ENCODE results near the gene NMT1. TPM values are rescaled to one million over a fixed set of nuclear protein-coding genes. Genes with fewer than 3 reads are reported as not detected.

The NMT1 gene
- total and polyA plus RNA-seq, 2 of the 13 experiments (the other 11 are each of a cell fraction or from before 2014, with no cell fraction given), result 75.7 to 142 TPM

GRCh38 chr17:45123930-45124796, 63.0 kb downstream of the NMT1 start (continued):
- TF ChIP-seq, protein P1, sequence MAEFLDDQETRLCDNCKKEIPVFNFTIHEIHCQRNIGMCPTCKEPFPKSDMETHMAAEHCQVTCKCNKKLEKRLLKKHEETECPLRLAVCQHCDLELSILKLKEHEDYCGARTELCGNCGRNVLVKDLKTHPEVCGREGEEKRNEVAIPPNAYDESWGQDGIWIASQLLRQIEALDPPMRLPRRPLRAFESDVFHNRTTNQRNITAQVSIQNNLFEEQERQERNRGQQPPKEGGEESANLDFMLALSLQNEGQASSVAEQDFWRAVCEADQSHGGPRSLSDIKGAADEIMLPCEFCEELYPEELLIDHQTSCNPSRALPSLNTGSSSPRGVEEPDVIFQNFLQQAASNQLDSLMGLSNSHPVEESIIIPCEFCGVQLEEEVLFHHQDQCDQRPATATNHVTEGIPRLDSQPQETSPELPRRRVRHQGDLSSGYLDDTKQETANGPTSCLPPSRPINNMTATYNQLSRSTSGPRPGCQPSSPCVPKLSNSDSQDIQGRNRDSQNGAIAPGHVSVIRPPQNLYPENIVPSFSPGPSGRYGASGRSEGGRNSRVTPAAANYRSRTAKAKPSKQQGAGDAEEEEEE (CRISPR knock-in tag; IDR thresholded peaks at IDR 0.05; ENCODE audit: borderline replicate concordance), result no peak
- TF ChIP-seq, protein P2, sequence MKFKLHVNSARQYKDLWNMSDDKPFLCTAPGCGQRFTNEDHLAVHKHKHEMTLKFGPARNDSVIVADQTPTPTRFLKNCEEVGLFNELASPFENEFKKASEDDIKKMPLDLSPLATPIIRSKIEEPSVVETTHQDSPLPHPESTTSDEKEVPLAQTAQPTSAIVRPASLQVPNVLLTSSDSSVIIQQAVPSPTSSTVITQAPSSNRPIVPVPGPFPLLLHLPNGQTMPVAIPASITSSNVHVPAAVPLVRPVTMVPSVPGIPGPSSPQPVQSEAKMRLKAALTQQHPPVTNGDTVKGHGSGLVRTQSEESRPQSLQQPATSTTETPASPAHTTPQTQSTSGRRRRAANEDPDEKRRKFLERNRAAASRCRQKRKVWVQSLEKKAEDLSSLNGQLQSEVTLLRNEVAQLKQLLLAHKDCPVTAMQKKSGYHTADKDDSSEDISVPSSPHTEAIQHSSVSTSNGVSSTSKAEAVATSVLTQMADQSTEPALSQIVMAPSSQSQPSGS (CRISPR knock-in tag; IDR thresholded peaks at IDR 0.05), result no peak
- TF ChIP-seq, protein P3, sequence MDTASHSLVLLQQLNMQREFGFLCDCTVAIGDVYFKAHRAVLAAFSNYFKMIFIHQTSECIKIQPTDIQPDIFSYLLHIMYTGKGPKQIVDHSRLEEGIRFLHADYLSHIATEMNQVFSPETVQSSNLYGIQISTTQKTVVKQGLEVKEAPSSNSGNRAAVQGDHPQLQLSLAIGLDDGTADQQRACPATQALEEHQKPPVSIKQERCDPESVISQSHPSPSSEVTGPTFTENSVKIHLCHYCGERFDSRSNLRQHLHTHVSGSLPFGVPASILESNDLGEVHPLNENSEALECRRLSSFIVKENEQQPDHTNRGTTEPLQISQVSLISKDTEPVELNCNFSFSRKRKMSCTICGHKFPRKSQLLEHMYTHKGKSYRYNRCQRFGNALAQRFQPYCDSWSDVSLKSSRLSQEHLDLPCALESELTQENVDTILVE (CRISPR knock-in tag; IDR thresholded peaks at IDR 0.05), result 0 out of 2 replicates have a peak, but pooled peaks have one; percentile 67
- TF ChIP-seq ZNF354B (CRISPR knock-in tag; IDR thresholded peaks at IDR 0.05), result no peak
- no peak for TF ChIP-seq STAT5B (CRISPR knock-in tag; IDR thresholded peaks at IDR 0.05)
- TF ChIP-seq, protein P4, sequence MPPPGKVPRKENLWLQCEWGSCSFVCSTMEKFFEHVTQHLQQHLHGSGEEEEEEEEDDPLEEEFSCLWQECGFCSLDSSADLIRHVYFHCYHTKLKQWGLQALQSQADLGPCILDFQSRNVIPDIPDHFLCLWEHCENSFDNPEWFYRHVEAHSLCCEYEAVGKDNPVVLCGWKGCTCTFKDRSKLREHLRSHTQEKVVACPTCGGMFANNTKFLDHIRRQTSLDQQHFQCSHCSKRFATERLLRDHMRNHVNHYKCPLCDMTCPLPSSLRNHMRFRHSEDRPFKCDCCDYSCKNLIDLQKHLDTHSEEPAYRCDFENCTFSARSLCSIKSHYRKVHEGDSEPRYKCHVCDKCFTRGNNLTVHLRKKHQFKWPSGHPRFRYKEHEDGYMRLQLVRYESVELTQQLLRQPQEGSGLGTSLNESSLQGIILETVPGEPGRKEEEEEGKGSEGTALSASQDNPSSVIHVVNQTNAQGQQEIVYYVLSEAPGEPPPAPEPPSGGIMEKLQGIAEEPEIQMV (CRISPR knock-in tag; IDR thresholded peaks at IDR 0.05; ENCODE audit: low read depth), result no peak
- TF ChIP-seq, protein P5, sequence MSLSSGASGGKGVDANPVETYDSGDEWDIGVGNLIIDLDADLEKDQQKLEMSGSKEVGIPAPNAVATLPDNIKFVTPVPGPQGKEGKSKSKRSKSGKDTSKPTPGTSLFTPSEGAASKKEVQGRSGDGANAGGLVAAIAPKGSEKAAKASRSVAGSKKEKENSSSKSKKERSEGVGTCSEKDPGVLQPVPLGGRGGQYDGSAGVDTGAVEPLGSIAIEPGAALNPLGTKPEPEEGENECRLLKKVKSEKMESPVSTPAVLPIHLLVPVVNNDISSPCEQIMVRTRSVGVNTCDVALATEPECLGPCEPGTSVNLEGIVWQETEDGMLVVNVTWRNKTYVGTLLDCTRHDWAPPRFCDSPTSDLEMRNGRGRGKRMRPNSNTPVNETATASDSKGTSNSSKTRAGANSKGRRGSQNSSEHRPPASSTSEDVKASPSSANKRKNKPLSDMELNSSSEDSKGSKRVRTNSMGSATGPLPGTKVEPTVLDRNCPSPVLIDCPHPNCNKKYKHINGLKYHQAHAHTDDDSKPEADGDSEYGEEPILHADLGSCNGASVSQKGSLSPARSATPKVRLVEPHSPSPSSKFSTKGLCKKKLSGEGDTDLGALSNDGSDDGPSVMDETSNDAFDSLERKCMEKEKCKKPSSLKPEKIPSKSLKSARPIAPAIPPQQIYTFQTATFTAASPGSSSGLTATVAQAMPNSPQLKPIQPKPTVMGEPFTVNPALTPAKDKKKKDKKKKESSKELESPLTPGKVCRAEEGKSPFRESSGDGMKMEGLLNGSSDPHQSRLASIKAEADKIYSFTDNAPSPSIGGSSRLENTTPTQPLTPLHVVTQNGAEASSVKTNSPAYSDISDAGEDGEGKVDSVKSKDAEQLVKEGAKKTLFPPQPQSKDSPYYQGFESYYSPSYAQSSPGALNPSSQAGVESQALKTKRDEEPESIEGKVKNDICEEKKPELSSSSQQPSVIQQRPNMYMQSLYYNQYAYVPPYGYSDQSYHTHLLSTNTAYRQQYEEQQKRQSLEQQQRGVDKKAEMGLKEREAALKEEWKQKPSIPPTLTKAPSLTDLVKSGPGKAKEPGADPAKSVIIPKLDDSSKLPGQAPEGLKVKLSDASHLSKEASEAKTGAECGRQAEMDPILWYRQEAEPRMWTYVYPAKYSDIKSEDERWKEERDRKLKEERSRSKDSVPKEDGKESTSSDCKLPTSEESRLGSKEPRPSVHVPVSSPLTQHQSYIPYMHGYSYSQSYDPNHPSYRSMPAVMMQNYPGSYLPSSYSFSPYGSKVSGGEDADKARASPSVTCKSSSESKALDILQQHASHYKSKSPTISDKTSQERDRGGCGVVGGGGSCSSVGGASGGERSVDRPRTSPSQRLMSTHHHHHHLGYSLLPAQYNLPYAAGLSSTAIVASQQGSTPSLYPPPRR (CRISPR knock-in tag; IDR thresholded peaks at IDR 0.05; ENCODE audit: borderline replicate concordance), result 0 out of 2 replicates have a peak, but pooled peaks have one; percentile 34
- peak; percentile 68 for TF ChIP-seq ZNF501 (CRISPR knock-in tag; IDR thresholded peaks at IDR 0.05)
- TF ChIP-seq PHF8 (CRISPR knock-in tag; IDR thresholded peaks at IDR 0.05), result no peak
- peak; percentile 96 for TF ChIP-seq KDM3A (CRISPR knock-in tag; IDR thresholded peaks at IDR 0.05; ENCODE audit: low read depth)
- no peak for TF ChIP-seq ZNF251 (CRISPR knock-in tag; IDR thresholded peaks at IDR 0.05)
- TF ChIP-seq ARNT (IDR thresholded peaks at IDR 0.05), result no peak
- no peak; the same call in 1 of the 2 replicates for TF ChIP-seq ZSCAN25 (CRISPR knock-in tag; IDR thresholded peaks at IDR 0.05)
- peak; percentile 91 for TF ChIP-seq ZNF335 (CRISPR knock-in tag; IDR thresholded peaks at IDR 0.05)
- TF ChIP-seq ZNF790 (CRISPR knock-in tag; IDR thresholded peaks at IDR 0.05; ENCODE audit: borderline replicate concordance), result no peak
- no peak for TF ChIP-seq RARG (CRISPR knock-in tag; IDR thresholded peaks at IDR 0.05; ENCODE audit: low read depth)
- TF ChIP-seq LBX2 (CRISPR knock-in tag; IDR thresholded peaks at IDR 0.05; ENCODE audit: borderline replicate concordance), result 0 out of 2 replicates have a peak, but pooled peaks have one; percentile 24
- no peak for TF ChIP-seq ZNF446 (CRISPR knock-in tag; IDR thresholded peaks at IDR 0.05)

Data from HepG2 (cell line).